H4 (cell line): ENCODE data around the gene RELL1. TPM values are rescaled to one million over a fixed set of nuclear protein-coding genes. Genes with fewer than 3 reads are reported as not detected.

ENCODE experiments used
- DNase-seq: peaks from one replicate; pipeline ENCODE4 v3.0.0-alpha.2; 2015; ENCODE audit warnings: low spot score
- total RNA-seq: library from RNA; depleted of rRNA; stranded (reverse); fragments of >200 nt; shearing (Covaris generic); gene quantifications from 2 replicates; pipeline ENCODE4 v1.2.3, GENCODE V29; 2014; rRNA removed

The RELL1 gene, protein sequence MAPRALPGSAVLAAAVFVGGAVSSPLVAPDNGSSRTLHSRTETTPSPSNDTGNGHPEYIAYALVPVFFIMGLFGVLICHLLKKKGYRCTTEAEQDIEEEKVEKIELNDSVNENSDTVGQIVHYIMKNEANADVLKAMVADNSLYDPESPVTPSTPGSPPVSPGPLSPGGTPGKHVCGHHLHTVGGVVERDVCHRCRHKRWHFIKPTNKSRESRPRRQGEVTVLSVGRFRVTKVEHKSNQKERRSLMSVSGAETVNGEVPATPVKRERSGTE
- 46.0 and 65.8 TPM in 2 replicates for total RNA-seq

DNA sequence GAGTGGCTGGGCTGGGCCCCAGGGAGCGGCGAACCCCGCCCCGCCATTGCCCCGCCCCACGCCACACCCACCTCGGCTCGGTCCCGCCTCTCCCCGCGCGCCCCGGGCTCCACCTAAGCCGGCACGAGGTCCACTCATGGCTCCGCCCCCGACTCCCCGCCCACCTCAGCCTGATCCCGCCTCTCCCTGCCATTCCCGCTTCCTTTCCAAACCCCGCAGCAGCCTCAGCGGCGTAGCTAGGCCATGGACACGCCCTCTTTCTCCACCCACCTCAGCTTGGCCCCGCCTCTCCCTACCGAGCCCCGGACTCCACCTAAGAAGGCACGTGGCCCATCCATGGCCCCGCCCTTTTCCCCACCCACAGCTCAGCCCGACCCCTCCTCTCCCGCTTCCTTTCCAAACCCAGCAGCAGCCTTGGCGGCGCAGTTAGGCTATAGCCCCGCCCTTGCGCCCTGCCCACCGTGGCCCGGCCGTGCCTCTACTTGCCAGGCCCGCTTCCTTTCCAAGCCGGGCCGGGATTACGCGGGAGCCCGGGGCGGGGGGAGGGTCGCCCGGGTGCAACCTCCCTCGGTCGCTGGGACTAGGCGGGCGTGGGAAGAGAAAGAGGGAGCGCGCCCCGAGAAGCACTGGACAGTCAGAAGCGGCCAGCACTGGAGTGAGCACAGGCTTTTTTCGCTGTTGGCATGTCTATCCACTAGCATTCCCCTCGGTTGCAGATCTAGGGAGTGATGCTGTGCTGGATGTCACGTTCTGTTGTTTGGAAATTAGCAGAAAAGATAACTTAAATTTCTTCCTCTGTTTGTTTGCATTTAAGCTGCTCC, at the start of gene RELL1:
RELL1 (minus strand) TSS at position 4 of the 821 bp plus-strand sequence. CDS start 89 bp downstream, outside the sequence.
- DNase-seq = peak; percentile 99

DNA sequence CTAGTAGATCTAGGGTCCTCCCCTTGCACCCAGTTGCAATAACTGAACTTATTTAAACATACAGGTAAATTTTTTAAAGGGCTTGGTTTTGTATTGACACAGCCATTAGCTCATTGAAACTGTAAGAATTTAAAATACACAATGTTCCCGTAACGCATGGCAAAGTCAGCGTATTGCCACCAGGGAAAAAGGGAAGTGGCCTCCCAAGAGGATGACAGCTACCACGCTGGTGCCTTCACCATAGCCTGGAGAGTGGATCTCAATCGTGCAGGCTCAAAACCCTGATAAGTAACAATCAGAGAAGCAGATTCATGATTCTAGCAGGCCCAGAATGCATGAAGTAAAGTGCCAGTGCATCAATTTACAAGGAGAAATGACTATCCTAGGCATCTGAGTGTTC, 49.4 kb upstream of the RELL1 start:
- DNase-seq = no peak

GRCh38 chr4:37734989-37735388, 48.8 kb upstream of the RELL1 start:
- DNase-seq = no peak

GRCh38 chr4:37733240-37733867, 47.2 kb upstream of the RELL1 start:
- DNase-seq = no peak

DNA sequence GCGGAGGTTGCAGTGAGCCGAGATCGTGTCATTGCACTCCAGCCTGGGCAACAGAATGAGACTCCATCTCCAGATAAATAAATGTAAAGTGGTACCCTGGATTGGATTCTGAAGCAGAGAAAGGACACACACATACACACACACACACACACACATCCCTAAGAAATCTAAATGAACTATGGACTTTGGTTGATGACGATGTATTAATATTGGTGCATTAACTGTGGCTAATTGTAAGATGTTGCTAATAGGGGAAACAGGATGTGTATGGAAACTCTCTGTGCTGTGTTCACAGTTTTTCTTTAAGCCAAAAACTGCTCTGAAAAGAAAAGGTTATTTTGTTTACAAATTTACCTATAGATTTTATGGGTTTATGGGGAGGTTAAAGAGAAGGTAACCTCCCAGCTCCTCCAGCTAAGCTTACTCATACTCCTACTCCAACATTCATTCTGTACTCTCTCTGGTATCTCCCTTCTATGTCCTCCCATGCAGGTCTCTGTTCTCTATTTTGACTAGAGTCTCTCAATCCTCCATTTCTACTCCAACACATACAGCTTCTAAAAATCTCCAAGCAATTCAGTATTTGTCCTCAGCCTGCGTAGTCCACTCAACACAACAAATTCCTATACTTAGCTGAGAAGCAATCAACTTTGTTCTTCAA, 46.5 kb upstream of the RELL1 start:
- no peak for DNase-seq

DNA sequence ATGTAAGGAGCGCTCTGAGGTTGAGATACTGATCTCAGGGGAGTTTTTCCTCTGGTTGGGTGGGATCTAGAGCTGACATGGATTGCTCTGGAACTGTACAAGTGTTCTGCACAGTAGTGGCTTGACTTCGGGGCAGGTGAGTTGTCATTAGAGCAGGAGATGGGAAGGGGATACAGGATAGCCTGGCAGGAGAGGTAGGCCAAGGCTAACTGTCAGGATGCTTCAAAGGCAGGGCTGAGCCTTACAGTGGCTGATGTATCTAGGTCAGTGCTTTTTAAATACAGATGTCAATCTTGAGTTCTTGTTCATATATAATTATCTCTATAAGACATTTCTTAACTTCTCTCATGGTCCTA, 43.5 kb upstream of the RELL1 start:
- no peak for DNase-seq

- no peak for DNase-seq
Measured at GRCh38 chr4:37728064-37728463, 41.9 kb upstream of the RELL1 start.

- DNase-seq = no peak
Measured at GRCh38 chr4:37727635-37728034, 41.5 kb upstream of the RELL1 start.

GRCh38 chr4:37726666-37727065, 40.5 kb upstream of the RELL1 start:
- DNase-seq = no peak

DNA sequence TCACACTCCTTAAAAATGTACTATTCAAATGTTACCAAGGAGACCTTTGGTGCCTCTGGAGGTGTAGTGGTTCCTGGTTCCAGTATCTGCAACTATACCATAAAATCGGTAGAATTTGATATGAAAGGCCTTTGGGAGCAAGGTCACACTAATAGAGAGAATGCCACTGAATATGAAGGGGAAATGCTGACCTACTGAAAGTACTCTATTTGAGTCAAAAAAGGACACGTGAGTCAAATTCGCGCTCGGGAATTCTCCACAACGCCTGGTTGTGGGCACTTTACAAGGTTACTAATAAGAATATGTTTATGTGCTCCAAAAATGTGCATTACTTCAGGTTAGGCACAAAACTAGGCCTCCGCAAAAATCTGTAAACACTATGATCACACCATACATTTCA, 39.5 kb upstream of the RELL1 start:
- DNase-seq = no peak

DNA sequence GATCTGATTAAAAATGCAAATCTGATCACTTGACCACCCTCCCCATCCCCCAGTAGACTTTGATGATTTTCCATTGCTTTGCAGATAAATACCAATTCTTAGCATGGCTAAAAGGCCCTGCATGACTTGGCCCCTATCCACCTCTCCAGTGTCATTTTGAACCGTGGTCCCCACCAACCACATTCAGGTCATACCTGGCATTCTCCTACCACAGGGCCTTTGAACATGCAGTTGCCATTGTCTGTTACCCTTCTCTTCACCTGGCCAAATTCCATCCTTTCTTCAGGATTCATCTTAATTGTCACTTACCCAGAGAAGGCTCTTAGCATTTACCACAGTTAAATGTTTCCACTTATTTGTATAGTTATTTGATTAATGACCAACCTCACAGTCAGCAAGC, 36.9 kb upstream of the RELL1 start:
- DNase-seq = no peak

- no peak for DNase-seq
Measured at GRCh38 chr4:37721995-37722638, 35.9 kb upstream of the RELL1 start.

DNA sequence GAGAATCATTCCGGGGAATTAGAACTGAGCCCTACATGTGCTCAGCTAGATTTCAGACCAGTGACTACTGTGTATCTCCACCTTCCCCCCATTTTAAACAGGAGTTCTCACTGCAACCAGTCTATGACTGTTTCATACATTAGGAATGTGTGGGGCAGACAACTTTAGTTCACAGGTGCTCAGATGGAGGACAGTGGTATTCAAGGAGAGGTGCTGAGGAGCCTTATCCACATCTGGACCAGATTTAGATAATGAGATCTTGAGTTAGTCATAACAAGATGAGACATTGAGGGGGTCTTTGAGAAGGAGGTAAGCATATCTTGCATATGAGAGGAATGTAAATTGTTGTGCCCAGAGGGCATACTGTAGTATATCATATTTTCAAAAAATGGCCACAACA, 32.8 kb upstream of the RELL1 start:
- DNase-seq = no peak

- DNase-seq = peak; percentile 51
Measured at GRCh38 chr4:37717576-37717975, 31.4 kb upstream of the RELL1 start.

DNA sequence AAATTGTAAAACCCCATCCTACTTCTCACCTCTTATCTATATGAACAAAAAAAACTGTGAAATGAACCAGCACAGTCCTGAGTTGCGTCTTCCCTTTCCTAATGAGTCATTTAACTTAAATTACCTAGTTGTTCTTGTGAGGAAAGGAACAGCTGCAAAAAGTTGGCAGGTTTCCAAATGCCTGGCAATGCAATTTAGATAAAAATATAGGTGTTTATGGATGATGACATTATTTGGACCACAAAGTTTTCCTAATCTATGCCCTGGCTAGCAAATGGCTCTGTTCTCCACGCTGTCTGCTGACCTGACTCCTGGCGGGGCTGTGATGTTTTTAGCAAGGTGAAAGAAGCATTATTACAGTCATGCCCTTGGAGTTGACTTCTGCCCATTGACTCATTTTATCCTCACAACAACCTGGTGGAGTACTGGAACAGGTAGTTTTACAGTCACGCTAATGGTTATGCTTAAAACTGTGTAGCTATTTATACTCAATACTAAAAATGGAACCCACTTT, 29.8 kb upstream of the RELL1 start:
- DNase-seq = peak; percentile 49

GRCh38 chr4:37710491-37710890, 24.3 kb upstream of the RELL1 start:
- no peak for DNase-seq

DNA sequence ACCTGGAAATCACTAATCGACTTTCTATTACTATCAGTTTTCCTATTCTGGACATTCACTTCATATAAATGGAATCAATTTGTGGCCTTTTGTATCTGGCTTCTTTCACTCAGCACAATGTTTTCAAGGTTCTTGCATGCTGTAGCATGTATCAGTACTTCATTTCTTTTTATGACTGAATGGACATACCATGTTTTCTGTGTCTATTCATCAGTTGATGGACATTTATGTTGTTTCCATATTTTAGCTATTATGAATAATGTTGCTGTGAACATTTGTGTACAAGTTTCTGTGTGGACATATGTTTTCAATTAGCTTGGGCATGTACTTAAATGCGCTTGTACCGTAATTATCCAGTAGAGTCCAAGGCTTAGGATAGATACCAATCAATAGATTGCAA, 19.9 kb upstream of the RELL1 start:
- no peak for DNase-seq

GRCh38 chr4:37705571-37705970, 19.4 kb upstream of the RELL1 start:
- no peak for DNase-seq

GRCh38 chr4:37699868-37700481, 13.8 kb upstream of the RELL1 start:
- no peak for DNase-seq

GRCh38 chr4:37697566-37697965, 11.4 kb upstream of the RELL1 start:
- DNase-seq = no peak
